AG04450 (cell line): ENCODE measurements around the gene LGALS3BP. TPM values are rescaled to one million over a fixed set of nuclear protein-coding genes. Genes with fewer than 3 reads are reported as not detected.

ENCODE experiments used
- CTCF ChIA-PET: fragments of 300-600, 350-600 bp; formaldehyde crosslinking; extraction: SDS; loops from one replicate; lab custom pipeline; 2022; ENCODE audit warnings: antibody characterized with exemption, inconsistent platforms; lab: Charles Lee
- POLR2A ChIA-PET: fragments of 350-600 bp; formaldehyde crosslinking; extraction: SDS; loops from one replicate; lab custom pipeline; 2021; ENCODE audit warnings: antibody characterized with exemption, inconsistent platforms; lab: Yijun Ruan, JAX
- DNase-seq: peaks from one replicate; pipeline ENCODE4 v3.0.0-alpha.2; 2011; ENCODE audit warnings: low read depth, low spot score
- H3K27ac ChIP-seq: one replicate; pipeline ENCODE4 v1.5.1; 2012; ENCODE audit warnings: low read depth, low read length, control low read depth
- H3K27me3 ChIP-seq: one replicate; pipeline ENCODE4 v1.6.0; 2012; ENCODE audit warnings: low read length; ENCODE audit not compliant: control insufficient read depth, insufficient read depth
- H3K4me3 ChIP-seq: 2 replicates; pipeline ENCODE4 v1.5.1; 2011; ENCODE audit warnings: mild to moderate bottlenecking, low read depth, low read length, control low read depth
- H3K9me3 ChIP-seq: 2 replicates; pipeline ENCODE4 v1.5.1; 2012; ENCODE audit warnings: low read length; ENCODE audit not compliant: control insufficient read depth, insufficient read depth
- polyA plus RNA-seq: library from polyadenylated mRNA; depleted of rRNA; stranded (reverse); fragments of >200 nt; gene quantifications from 2 replicates; pipeline ENCODE4 v1.2.3, GENCODE V29; 2011
- TF ChIP-seq, protein P1 (sequence below): IDR thresholded peaks from 2 replicates; pipeline ENCODE4 v1.5.1; 2011; ENCODE audit warnings: low read depth, low read length, control low read depth, inconsistent platforms

LGALS3BP gene
- polyA plus RNA-seq, 1 experiment: 126 TPM

DNA sequence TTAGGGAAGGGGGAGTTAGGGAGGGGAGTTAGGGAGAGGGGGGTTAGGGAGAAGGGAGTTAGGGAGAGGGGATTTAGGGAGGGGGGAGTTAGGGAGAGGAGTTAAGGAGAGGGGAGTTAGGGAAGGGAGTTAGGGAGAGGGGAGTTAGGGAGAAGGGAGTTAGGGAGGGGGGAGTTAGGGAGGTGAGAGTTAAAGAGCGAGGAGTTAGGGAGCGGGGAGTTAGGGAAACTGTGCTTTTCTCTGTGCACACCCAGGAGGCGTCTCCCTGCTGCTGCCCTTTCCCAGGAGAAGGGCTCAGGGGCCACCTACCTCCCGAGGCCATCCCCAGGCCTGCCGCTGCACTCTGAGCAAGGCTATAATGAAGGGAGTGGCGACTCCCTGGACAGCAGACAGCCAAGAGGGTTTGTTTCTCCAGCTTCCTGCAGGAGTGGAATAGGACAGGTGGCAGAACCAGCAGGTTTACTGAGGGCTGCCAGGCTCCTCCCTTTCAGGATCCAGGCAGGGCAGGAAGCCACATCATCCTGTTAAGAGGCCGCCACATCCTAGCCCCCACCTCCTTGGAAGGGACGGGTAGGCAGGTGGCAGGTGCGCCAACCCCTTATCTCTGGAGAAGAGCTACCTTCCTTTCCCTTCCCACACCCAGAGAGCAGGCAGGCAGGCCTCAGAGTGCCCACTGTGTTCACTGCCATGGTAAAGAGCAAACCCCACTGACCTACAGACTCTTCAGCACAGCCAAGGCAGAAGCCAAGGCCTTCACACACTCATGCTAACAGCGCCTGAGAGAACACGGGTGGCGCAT, 25.5 kb upstream of the LGALS3BP start:
- H3K27ac ChIP-seq: no peak overlapping the region
- H3K27me3 ChIP-seq: no peaks in the 10 kb centered on the region
- TF ChIP-seq, protein P1, sequence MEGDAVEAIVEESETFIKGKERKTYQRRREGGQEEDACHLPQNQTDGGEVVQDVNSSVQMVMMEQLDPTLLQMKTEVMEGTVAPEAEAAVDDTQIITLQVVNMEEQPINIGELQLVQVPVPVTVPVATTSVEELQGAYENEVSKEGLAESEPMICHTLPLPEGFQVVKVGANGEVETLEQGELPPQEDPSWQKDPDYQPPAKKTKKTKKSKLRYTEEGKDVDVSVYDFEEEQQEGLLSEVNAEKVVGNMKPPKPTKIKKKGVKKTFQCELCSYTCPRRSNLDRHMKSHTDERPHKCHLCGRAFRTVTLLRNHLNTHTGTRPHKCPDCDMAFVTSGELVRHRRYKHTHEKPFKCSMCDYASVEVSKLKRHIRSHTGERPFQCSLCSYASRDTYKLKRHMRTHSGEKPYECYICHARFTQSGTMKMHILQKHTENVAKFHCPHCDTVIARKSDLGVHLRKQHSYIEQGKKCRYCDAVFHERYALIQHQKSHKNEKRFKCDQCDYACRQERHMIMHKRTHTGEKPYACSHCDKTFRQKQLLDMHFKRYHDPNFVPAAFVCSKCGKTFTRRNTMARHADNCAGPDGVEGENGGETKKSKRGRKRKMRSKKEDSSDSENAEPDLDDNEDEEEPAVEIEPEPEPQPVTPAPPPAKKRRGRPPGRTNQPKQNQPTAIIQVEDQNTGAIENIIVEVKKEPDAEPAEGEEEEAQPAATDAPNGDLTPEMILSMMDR: no peak
- no peak for DNase-seq
- H3K9me3 ChIP-seq: no peaks in the 10 kb centered on the region
- H3K4me3 ChIP-seq: no peak overlapping the region
- ChIA-PET CTCF (no interaction called here), POLR2A (no interaction called here)

DNA sequence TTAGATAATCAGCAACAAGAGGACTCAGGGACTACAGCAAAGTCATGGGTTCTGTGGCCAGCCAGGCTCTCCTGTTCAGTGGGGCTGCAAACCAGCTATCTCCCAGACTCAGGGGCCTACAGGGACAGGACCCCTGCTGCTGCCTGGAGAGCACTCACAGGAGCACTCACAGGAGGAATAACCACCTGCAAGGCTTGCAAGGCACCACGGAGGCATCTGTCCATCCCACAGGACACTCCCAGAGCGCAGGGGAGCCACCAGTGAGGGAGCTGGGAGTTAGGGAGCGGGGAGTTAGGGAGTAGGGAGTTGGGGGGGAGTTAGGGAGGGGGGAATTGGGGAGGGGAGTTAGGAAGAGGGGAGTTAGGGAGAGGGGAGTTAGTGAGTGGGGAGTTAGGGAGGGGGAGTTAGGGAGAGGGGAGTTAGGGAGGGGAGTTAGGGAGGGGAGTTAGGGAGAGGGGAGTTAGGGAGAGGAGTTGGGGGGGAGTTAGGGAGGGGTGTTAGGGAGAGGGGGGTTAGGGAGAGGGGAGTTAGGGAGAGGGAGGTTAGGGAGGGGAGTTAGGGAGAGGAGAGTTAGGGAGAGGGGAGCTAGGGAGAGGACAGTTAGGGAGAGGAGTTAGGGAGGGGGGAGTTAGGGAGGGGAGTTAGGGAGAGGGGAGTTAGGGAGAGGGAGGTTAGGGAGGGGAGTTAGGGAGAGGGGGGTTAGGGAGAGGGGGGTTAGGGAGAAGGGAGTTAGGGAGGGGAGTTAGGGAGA, 24.1 kb upstream of the LGALS3BP start:
- CTCF ChIA-PET: no interaction called here
- Histone ChIP-seq H3K27me3 (no peaks in the 10 kb centered on the region), H3K27ac (no peak overlapping the region), H3K4me3 (no peak overlapping the region), H3K9me3 (no peaks in the 10 kb centered on the region)
- no peak for DNase-seq
- TF ChIP-seq, protein P1: no peak
- POLR2A ChIA-PET: no interaction called here

DNA sequence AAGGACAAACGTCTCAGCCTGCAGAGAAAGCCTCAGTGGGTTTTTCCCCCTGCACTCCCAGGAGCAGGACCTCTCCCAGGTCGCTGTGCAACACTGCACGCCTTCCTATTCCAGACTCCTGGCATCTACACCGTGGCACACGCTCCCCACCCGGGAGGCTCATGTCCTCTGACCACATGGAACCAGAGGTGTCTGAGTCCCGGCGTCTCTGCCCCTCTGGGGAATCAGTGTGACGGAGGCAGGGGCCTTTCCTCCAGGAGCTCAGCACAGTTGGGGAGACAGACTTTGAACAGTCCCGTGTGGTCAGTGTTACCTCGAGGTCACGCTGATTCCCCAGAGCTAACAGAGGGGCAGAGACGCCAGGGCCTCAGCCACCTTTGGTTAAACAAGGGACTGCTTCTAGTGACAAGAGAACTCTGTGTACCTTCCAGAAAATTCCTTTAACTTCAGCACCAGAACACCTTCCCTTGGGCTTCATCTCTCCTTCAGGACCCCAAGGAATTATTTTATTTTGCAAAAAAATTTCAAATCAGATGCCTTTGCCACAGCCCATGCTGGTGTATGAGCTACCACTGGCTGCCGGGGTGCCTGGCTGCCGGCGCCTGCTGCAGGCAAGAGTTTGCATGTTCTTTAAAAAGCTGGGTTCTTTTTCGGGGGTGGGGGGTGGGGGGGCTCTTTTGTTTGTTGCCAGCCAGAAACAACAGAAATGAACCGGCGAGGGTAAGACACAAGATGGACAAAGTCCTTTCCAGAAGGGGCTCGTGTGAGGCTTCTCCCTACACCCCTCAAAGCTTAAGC, 23.3 kb upstream of the LGALS3BP start:
- no peaks in the 10 kb centered on the region for H3K27me3 ChIP-seq
- TF ChIP-seq, protein P1: no peak
- no peak for DNase-seq
- ChIA-PET CTCF (interaction anchor here (0.6 to 1.4 kb wide), 2 partner anchors 137 to 506 kb away, joined by 3 to 4 read pairs; no protein-coding TSS in a partner anchor), POLR2A (no interaction called here)
- H3K27ac ChIP-seq: no peak overlapping the region
- H3K4me3 ChIP-seq: no peak overlapping the region
- no peaks in the 10 kb centered on the region; the same call in 1 of the 2 replicates for H3K9me3 ChIP-seq

DNA sequence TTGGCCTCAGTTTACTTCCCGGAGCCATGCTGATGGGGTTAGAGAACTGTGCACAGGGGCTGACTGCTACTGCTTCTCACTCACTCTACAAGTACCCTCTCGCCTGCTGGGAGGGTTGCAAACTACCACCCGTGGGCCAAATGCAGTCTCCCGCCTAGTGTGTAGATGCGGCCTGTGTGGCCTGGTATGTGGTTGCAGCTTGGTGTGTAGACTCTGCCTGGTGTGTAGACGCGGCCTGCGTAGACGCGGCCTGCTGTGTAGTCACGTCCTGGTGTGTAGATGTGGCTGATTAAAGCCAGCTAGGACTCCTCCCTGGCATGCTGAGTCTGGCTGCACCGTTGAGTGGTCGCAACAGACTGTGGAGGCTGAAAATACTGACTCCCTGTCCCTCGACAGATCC, 22.6 kb upstream of the LGALS3BP start:
- H3K27ac ChIP-seq: no peak overlapping the region

More for the DNA sequence above, 22.6 kb upstream of the LGALS3BP start:
- TF ChIP-seq, protein P1: no peak
- DNase-seq: no peak
- no peaks in the 10 kb centered on the region; the same call in 1 of the 2 replicates for H3K9me3 ChIP-seq
- no peaks in the 10 kb centered on the region for H3K27me3 ChIP-seq
- ChIA-PET POLR2A (no interaction called here), CTCF (interaction anchor here (1.4 kb wide), 1 partner anchor 137 kb away, joined by 3 read pairs; no protein-coding TSS in a partner anchor)
- no peak overlapping the region for H3K4me3 ChIP-seq
